ENCODE measurements around the gene HMBS. TPM values are rescaled to one million over a fixed set of nuclear protein-coding genes. Genes with fewer than 3 reads are reported as not detected.

The HMBS gene
- total RNA-seq, 2 donors from 2014 or later = 7.6 to 16.1 TPM

- Histone ChIP-seq H3K27ac (peak overlapping the region in 1 of 4 donors; percentile 9), H3K4me3 (no peak overlapping the region), H3K9me3 (no peaks in the 10 kb centered on the region), H3K27me3 (no peaks in the 10 kb centered on the region), H3K4me1 (peaks cover 14% of the 10 kb centered on the region), H3K36me3 (replicated peaks in 1 of 2; ENCODE audit: insufficient read depth in 1 of 2, low read depth in 2 of 2) (peaks cover 17 to 49% of the 10 kb centered on the region in 2 donors)
- no peak for ATAC-seq
- intact Hi-C loops (cut with DNase I) = no loop called here
- 71% methylated on average over 7 of the region's 7 CpGs for WGBS, 2 donors
- DNase-seq = no peak
- no peak for TF ChIP-seq POLR2A (IDR thresholded peaks at IDR 0.05)
- TF ChIP-seq CTCF (IDR thresholded peaks at IDR 0.05) = no peak
These were observed 2.9 kb upstream of the HMBS start for GRCh38 chr11:119081682-119082260.

- TF ChIP-seq POLR2A (IDR thresholded peaks at IDR 0.05) = no peak
- no peak for TF ChIP-seq CTCF (IDR thresholded peaks at IDR 0.05)
- H3K4me3 ChIP-seq = peak overlapping the region in 1 of 2 donors; percentile 8
- 1 to 3% methylated on average over 6 to 13 of the region's 13 CpGs for WGBS, 2 donors
- no peak for ATAC-seq
- peaks cover 22% of the 10 kb centered on the region for H3K4me1 ChIP-seq
- H3K27ac ChIP-seq = peak overlapping the region; percentile 46 to 95 (median 94)
- H3K36me3 ChIP-seq (replicated peaks in 1 of 2; ENCODE audit: insufficient read depth in 1 of 2, low read depth in 2 of 2) = peaks cover 0 to 15% of the 10 kb centered on the region in 2 donors
- H3K27me3 ChIP-seq = no peaks in the 10 kb centered on the region
- no peaks in the 10 kb centered on the region for H3K9me3 ChIP-seq
- DNase-seq = no peak
- intact Hi-C loops (cut with DNase I) = no loop called here
These were observed 761 bp downstream of the HMBS start for GRCh38 chr11:119085437-119085847.

- H3K27ac ChIP-seq = no peak overlapping the region
- no peak overlapping the region for H3K4me3 ChIP-seq
- DNase-seq (no peak), ATAC-seq (no peak)
- TF ChIP-seq CTCF (IDR thresholded peaks at IDR 0.05) (no peak), POLR2A (IDR thresholded peaks at IDR 0.05) (no peak)
- H3K27me3 ChIP-seq = no peaks in the 10 kb centered on the region
- peaks cover 22% of the 10 kb centered on the region for H3K4me1 ChIP-seq
- H3K36me3 ChIP-seq (replicated peaks in 1 of 2; ENCODE audit: insufficient read depth in 1 of 2, low read depth in 2 of 2) = peaks cover 0 to 3% of the 10 kb centered on the region in 2 donors
- intact Hi-C loops (cut with DNase I) = no loop called here
- no peaks in the 10 kb centered on the region for H3K9me3 ChIP-seq
- WGBS, 2 donors = 77 to 86% methylated on average over 6 of the region's 6 CpGs
These were observed 2.4 kb downstream of the HMBS start for GRCh38 chr11:119087123-119087522.

- ATAC-seq (no peak), DNase-seq (no peak)
- Histone ChIP-seq H3K4me1 (peaks cover 25% of the 10 kb centered on the region), H3K4me3 (no peak overlapping the region), H3K36me3 (replicated peaks in 1 of 2; ENCODE audit: insufficient read depth in 1 of 2, low read depth in 2 of 2) (no peaks in the 10 kb centered on the region), H3K27me3 (no peaks in the 10 kb centered on the region), H3K9me3 (no peaks in the 10 kb centered on the region), H3K27ac (no peak overlapping the region)
- TF ChIP-seq POLR2A (IDR thresholded peaks at IDR 0.05) = no peak
- TF ChIP-seq CTCF (IDR thresholded peaks at IDR 0.05) = no peak
- intact Hi-C loops (cut with DNase I) = no loop called here
- WGBS, 2 donors = 82 to 100% methylated on average over 1 to 2 of the region's 2 CpGs
These were observed 3.1 kb downstream of the HMBS start for GRCh38 chr11:119087747-119088241.

GRCh38 chr11:119088406-119088805 is 3.7 kb downstream of the HMBS start:
- H3K27me3 ChIP-seq = no peaks in the 10 kb centered on the region
- no peaks in the 10 kb centered on the region for H3K9me3 ChIP-seq
- no peak for TF ChIP-seq POLR2A (IDR thresholded peaks at IDR 0.05)
- TF ChIP-seq CTCF (IDR thresholded peaks at IDR 0.05) = no peak
- DNase-seq (no peak), ATAC-seq (no peak)
- H3K4me3 ChIP-seq = no peak overlapping the region
- WGBS, 2 donors = 90 to 91% methylated on average over 9 of the region's 9 CpGs
- intact Hi-C loops (cut with DNase I) = no loop called here
- H3K4me1 ChIP-seq = peaks cover 32% of the 10 kb centered on the region
- no peak overlapping the region for H3K27ac ChIP-seq
- no peaks in the 10 kb centered on the region for H3K36me3 ChIP-seq (replicated peaks in 1 of 2; ENCODE audit: insufficient read depth in 1 of 2, low read depth in 2 of 2)

Measured in body of pancreas (tissue), 4 donors.